Measurements from ENCODE around the gene OLFML2B. TPM values are rescaled to one million over a fixed set of nuclear protein-coding genes. Genes with fewer than 3 reads are reported as not detected.
"Not testable (repeated sequence)": the region's sequence is repeated elsewhere in the genome, so short reads cannot be mapped to it uniquely, and the experiment has no call there.

The OLFML2B gene
- total RNA-seq: 29.5 TPM
- long read RNA-seq, transcript OLFML2B-201 (8 exons, 3,160 nt): major isoform, 20 of 42 reads
- long read RNA-seq, partial matches to known transcripts: 6 of 42 reads
- long read RNA-seq, other reads (novel, unspliced or antisense): 11 of 42 reads

DNA sequence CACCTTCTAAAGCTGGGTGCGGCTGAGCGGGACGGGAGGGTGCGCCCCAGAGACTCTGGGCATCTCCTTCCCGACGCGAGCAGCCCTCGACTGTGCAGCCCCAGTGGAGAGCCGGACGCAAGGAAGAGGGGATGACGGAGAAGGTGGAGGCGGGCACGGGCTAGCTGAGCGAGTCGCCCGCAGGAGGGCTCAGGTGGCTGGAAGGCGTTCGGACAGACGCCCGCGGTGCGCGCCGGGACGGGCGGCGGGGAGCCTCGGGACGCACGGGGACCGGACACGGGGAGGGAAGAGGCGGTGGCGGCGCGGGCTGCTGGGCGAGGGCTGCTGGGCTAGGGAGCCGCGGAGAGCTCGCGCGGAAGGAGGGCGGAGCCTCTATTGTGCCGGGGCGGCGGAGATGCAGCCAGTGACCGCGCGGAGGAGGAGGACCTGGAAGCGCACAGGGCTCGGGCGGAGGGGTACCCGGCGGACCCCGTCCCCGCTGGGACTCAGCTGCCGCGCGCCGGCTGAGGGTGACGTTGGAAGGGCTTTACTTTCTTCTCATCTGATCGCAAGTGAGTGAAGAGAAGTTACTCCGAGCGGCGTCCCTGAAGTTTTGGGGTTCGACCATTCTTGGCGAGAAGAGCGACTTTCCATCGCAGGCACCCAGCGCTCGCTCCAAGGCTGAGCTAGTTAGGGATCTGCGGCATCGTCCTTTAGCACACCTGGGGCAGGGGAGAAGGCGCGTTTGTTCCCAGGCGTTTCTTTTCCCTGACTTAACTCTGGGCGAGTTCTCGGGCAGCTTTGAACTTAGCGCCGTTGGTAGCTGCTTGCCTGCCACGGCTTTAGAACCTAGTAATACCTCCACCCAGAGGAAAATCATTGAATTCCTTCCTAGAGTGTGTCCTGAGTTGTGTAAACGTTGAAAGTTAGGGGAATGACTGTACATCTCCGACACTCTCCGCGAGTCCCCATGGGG is at the start of gene OLFML2B:
Gene OLFML2B, minus strand, starts transcription at position 323 of the 955 bp plus-strand sequence. CDS start 439 bp downstream, outside the sequence.
- no peak for DNase-seq (ENCODE audit: low spot score)

DNA sequence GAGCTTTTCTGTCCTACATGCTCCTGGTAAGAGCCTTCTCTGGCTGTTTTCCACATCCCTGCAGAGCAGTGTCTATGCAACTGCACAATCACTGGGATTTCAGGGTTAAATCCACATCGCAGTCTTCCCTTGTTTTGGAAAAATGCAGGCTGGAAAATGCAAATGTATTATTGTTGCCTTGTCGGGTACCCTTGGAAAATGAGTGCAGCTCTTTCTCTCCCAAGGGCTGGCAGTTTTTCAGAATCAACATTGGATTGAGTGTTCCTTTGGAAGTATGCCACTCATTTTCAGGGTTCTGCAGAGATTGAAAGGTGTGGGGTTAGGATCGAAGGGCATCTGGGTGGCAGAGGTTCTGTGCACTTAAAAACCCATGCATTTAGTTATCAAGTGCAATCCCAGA is 49.1 kb upstream of the OLFML2B start:
- no peak for DNase-seq (ENCODE audit: low spot score)

DNA sequence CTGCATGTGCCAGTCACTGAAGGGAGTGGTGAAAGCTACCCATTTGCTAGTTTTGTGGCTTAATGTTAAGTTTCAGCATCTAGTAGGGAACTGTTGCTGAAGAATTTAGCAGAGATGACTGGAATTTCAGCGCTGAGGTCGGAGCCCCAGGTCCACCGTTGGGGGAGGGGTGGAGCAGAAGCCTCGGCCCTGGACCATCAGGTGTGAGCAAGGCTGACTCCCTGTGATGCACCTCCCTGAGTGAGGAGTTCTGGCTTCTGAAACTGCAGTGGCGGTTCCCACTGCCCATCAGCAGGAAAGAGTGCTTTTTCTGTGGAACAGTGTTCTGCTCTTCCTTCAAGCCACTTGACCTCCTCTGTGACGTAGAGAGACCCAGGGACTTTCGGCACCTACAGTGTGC is 47.2 kb upstream of the OLFML2B start:
- DNase-seq (ENCODE audit: low spot score): no peak

DNA sequence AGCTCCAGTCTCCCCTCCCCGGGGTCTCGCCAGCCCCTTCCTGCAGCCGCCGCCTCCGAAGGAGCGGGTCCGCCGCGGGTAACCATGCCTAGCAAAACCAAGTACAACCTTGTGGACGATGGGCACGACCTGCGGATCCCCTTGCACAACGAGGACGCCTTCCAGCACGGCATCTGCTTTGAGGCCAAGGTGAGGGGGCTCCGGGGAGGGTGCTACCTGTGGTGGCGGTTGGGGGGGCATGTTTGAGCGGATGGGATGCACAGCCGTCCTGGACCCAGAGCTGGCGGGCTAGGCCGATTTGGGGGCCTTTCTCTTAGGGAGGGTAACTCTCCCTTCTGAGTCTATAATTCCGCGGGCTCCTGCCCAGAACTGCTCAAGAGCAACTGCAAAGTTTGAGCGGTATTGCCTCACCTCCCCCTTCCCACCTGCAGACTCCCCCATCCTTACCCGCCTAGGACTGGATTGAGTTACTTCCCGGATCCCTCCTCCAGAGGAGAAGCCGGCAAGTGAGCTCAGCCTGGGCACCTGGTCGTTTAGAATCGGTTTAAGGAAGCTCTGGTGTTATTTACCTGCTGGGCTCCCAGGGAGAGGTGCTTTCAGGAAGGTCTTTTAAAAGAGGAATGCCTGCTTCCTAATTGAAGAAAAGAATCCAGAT is 46.6 kb upstream of the OLFML2B start:
- no peak for DNase-seq (ENCODE audit: low spot score)

DNA sequence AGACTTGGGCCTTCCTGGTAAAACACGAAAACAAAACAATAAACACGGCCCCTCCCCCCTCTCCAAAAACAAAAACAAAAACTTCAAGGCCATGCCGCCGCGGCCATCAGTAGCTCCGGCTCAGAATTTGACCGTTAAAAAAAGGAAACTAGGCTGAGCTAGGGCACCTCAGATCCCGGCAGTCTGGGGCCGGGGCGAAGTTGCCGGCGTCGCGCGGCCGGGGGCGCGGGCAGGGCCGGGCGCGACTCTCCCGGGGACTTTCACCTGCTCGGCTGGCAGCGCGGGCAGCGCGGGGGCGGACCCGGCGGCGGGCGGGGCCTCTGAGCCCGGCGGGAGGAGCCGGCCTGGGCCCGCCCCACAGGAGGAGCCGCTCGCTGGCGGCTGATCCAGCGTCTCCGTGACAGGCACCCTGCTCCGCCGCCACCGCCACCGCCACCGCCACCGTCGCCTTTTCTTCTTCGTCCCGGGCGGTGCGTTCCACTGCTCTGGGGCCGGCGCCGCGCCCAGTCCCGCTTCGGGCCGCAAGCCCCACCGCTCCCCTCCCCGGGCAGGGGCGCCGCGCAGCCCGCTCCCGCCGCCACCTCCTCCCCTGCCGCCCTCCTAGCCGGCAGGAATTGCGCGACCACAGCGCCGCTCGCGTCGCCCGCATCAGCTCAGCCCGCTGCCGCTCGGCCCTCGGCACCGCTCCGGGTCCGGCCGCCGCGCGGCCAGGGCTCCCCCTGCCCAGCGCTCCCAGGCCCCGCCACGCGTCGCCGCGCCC is 45.8 kb upstream of the OLFML2B start, which contains the start of gene NOS1AP:
Gene NOS1AP, plus strand, starts transcription at position 358 of the 760 bp plus-strand sequence. CDS start 487 bp downstream, outside the sequence.
- DNase-seq (ENCODE audit: low spot score): peak; percentile 96

DNA sequence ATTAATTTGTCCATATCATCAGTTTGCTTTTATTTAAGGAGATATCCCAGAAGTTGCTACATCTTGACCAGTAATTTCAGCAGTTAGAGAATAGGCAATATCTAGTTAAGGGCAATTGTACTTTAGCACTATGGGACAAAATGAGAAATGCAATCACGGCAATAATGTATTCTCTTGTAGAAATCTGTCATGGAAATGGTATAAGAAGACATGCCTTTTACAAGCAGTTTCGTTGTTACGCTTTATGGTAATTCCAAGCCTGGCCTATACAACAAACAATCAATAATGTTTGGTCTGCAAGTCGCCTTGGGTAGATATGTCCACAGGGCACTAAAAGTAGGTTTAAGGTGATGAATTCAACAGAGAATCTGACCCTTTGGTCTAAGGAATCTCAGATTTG is 44.6 kb upstream of the OLFML2B start:
- no peak for DNase-seq (ENCODE audit: low spot score)

DNA sequence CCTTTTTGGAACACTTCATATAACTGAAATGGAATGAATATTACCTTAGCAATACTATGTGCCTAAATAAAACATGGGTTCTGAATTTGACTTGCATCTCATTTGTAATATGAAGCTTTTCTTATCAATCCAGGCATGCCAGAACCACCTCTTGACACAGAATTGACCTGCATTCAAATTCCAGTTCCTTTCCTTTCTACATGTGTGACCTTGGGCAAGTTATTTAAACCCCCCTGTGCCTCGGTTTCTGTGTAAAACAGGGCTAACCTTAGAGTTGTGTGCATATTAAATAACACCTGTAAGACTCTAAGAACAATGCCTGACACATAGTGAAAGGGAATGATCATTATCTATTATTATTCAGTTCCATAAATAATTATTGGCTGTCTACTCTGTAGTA is 43.8 kb upstream of the OLFML2B start:
- DNase-seq (ENCODE audit: low spot score): no peak

DNA sequence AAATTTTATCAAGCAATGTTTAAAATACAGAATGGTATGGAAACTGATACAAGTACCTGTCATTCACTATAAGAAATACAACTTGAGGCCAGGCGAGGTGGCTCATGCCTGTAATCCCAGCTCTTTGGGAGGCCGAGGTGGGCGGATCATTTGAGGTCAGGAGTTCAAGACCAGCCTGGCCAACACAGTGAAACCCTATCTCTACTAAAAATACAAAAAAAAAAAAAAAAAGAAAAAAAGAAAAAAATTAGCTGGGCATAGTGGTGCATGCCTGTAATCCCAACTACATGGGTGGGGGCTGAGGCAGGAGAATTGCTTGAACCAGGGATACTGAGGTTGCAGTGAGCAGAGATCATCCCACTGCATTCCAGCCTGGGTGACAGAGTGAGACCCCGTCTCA is 43.2 kb upstream of the OLFML2B start:
- DNase-seq (ENCODE audit: low spot score): not testable (repeated sequence)

DNA sequence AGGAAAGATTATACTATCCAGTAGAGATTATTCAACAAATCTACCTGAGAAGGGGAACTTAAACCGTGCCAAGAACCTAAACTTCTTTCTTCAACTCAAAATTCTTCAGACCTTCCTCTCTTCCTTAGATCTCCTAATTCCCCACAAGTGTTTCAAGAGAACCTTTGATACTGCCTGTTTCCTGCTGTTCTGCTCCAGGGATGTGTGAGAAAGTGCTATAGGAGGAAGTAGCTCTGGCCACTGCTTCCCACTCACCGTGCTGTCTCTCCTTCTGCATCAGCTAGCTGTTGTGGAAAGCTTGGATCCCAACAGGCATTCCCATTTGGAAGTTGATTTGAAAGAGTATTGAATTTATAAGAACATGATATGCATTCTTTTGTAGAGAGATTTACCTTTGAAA is 41.3 kb upstream of the OLFML2B start:
- DNase-seq (ENCODE audit: low spot score): no peak

DNA sequence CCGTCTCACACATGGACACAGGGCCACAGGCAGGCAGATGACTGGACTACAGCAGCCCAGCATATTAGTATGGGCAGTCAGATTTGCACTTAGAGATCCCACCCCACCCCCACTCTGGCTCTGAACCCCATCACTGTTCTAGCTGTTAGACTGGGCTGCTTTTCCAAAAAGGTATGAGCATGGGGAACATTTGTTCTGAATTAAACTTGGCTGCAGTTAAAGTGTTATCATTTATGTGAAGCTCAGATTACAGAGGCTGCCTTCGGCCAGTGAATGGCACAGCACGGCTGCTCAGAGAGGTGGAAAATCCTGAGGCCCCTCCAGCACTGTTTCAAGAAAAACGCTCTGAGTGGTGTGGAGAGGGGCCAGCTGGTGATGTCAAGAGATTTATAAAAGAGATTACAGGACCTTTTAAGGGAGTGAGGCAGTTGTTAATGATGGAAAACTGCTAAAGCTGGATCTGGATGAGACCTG is 38.9 kb upstream of the OLFML2B start:
- no peak for DNase-seq (ENCODE audit: low spot score)

DNA sequence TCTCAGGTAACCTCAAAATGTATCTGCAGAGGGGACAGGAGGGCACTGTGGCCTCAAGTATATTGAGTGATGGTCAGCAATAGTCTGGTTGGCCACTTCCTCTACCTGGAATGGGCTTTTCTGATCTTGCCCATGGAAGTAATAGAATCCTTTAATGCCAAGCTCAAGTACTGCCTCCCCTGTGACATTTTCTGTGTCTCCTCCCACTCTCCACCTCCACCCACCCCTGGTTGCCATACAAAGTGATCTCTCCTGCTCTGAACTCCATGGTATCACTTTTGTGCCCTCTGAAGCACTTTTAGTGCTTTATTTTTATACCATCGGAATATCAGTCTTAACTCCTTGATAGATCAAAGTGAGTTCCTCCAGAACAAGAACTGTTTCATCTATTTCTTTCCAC is 36.6 kb upstream of the OLFML2B start:
- DNase-seq (ENCODE audit: low spot score): no peak

DNA sequence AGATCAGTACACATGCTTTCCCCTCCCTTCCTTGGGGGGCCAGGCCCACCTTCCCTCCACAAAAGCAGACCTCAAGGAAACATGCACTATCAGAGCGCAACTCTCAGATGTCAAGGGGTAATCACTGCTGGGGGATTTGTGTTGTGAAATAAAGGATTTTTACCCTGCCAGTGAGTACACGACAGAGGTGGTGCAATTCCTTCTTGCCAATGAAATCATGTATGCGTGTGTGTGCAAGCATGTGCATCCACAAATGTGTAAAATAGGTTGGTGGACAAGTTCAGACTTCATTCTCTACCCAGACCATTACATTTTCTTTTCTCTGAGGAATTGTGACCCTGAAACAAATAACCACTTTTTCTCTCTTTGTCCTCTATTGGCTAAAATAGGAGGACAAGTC is 36.1 kb upstream of the OLFML2B start:
- DNase-seq (ENCODE audit: low spot score): no peak

DNA sequence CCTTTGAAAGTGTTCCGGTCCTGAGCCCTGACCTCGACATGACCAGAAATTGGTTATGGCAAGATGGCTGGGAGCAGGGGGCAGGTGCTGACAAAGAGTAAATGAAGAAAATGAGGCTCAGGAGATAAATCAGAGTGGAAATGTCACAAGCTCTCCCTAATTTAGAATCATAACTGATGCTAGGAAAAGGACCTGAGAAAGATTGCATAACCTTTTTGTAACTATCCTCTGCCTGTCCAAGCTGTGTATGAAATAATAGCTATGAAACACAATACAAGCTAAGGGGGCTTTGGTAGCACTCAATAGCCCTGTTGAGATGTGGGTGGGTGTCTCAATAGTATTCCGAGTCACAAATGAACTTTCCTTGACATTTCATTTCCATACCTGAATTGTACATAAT is 32.9 kb upstream of the OLFML2B start:
- DNase-seq (ENCODE audit: low spot score): no peak

DNA sequence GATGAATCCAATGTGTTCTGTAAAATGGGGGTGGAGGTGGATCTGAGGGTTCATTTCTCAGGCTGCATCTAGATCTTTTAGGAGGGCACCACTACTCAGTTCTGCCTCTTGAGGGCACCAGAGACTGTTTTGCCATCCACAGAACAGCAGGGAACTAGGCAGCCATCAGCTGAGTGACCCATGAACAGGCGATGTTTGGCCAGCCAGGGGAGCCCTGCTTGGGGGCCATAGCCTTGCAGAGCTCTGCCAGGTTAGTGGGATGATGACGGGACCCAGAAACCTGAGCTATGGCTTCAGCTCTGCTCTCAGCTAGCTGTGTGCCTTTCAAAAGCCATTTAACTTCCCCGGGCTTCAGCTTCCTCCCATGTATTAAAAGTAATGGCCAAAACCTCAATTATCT is 32.4 kb upstream of the OLFML2B start:
- no peak for DNase-seq (ENCODE audit: low spot score)

DNA sequence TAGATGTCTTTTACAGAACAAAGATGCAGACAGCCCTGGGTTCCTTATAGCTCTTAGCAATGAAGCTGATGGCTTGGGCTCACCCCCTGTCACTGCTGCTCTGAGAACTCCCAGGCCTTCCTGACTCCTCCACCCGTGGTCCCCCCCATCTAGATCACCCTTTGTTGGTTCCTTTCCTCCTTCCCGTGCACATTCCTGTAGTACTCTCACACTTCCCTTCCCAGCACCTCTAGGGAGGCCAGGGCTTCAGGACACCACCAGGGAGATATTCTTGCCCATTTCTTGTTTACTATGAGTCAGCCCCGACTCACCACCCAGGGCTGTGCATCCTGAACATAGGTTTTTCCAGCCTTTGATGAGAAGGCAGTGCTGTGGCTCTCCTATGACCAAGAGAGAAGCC is 31.4 kb upstream of the OLFML2B start:
- no peak for DNase-seq (ENCODE audit: low spot score)

DNA sequence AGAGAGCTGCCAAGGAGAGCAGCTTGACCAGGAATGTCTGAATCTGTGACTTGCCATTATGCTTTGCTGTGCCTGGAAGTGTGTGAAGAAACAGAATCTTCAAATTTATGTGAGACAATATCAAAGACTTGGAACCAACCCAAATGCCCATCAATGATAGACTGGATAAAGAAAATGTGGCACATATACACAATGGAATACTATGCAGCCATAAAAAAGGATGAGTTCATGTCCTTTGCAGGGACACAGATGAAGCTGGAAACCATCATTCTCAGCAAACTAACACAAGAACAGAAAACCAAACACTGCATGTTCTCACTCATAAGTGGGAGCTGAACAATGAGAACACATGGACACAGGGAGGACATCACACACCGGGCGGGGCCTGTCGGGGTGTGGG is 30.3 kb upstream of the OLFML2B start:
- not testable (repeated sequence) for DNase-seq (ENCODE audit: low spot score)

DNA sequence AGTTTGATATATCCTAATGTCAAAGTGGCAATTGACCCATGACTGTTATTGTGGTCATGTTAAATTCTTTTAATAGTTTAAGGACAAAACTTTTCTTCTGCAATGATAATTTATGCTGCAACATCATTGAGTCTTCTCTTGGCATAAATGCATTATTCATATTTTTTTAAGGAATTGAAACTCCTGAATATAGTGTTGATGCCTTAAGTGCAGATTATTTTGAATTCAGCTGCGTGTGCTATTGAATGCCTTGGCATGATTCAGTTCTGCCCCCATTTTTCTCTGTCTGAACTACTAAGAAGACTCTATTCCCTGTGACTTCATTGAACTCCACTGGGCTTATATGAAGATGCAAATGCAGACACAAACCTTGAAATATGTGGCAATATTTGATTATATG is 23.3 kb upstream of the OLFML2B start:
- no peak for DNase-seq (ENCODE audit: low spot score)

DNA sequence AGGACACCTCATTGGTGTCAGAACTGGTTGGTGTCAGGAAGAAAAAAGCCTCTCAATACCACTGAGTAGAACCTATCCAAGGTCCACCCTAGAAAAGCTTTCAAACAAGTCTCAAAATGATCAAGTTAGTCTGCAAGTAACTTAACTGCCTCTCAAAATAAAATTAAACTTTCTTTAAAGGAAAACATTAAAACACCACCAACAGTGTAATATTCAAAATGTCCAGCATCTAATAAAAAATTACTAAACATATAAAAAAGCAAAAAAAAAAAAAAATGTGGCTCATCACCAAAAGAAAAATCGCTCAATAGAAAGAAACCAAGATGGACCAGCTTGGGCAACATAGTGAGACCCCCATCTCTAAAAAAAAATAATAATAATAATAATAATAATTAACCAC is 18.7 kb upstream of the OLFML2B start:
- DNase-seq (ENCODE audit: low spot score): no peak

DNA sequence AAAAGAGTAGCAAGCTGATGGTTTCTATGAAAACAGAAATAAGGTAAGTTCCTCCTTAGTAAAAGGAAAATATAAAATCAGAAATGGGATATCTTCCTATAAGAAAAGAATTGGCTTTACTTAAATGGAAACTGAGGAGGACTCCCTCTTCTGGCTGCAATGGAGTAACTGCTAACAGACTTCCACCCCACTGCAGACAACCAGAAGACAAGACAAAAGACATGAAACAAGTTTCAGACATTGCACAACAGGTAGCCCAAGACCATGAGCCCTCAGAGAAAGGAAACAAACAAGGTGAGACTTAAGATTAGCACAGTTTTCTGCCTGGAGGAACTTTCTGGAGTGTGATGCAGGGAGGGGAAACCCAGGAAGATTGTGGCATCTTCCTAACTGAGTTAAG is 17.0 kb upstream of the OLFML2B start:
- DNase-seq (ENCODE audit: low spot score): no peak

DNA sequence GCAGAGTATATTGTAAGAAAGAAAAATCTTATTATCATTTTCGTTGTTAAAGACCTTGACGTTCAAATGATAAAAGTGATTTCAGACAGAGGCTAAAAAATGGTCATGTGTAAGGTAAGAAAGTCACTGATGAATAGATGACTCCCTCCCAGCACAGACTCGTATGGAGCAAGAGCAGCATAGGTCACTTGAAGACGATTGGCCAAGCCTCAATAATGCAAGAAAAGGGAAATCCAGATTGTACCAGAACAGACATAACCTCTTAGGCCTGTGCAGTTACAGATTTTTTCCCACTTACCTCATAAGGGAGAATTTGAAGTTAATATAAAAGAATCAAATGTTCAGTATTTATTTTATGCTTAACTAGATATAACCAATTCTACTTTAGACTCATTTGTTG is 16.3 kb upstream of the OLFML2B start:
- no peak for DNase-seq (ENCODE audit: low spot score)

DNA sequence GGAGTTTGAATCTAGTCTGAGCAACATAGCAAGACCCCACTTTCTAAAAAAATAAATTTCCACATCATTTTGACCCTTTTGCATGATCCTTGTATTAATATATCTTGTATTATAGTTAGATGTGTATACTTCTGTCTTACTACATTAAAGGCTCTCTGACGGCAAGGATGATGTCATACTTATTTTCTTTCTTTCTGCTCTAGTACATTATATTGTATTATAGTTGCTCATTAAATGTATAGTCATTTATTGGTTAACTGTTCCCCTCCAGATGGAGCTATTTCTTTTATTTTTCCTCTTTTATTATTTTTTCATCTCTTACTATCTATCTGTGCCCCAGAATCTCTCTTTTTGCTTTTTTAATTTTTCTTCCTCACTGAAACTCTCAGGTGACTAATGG is 15.0 kb upstream of the OLFML2B start:
- DNase-seq (ENCODE audit: low spot score): no peak

All from mesenteric fat pad (tissue), 1 donor.